Measurements from ENCODE around the gene PRKAB1. TPM values are rescaled to one million over a fixed set of nuclear protein-coding genes. Genes with fewer than 3 reads are reported as not detected.
A peak's percentile ranks its signal among the peaks of the same experiment; 100 is the strongest.
"Not testable (repeated sequence)": the region's sequence is repeated elsewhere in the genome, so short reads cannot be mapped to it uniquely, and the experiment has no call there.

Gene PRKAB1
- total RNA-seq, 1 donor from 2014 or later: 28.9 TPM

DNA sequence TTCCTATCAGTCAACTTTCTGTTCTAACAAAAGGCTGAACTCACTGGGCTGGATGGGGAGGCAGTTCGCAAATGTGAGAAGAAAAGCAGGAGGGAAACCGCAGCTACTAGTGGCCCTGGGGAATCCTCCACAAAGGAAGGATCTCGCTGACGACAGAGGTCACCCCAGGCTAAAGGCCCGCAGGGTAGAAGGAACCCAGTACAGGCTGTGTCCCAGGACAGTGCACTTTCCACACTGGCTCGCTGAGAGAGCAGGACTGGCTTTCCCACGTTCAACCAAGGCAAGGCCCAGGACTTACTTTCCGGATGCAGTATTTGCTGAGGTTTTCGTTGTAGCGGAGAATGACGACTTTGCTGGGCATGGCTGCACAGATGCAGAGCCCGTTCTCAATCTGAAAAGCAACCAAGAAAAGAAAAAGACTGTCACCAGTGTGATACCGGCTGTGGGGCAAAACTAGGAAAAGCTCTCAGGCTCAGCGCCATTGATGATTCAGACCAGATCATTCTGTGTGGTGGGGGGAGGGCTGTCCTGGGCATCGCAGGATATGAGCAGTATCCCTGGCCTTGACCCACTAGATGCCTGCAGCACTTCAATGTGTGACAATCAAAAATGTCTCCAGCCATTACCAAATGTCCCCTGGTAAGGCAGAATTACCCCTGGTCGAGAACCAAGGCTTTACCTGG, 36.3 kb downstream of the PRKAB1 start:
- DNase-seq (ENCODE audit: low read depth): no peak
- Histone ChIP-seq H3K36me3 (ENCODE audit: control insufficient read depth, insufficient read depth, low read length) (no peaks in the 10 kb centered on the region), H3K27me3 (ENCODE audit: control insufficient read depth, insufficient read depth, low read length) (no peaks in the 10 kb centered on the region), H3K4me3 (ENCODE audit: low read depth, low read length) (no peak overlapping the region)
- TF ChIP-seq, protein P1, sequence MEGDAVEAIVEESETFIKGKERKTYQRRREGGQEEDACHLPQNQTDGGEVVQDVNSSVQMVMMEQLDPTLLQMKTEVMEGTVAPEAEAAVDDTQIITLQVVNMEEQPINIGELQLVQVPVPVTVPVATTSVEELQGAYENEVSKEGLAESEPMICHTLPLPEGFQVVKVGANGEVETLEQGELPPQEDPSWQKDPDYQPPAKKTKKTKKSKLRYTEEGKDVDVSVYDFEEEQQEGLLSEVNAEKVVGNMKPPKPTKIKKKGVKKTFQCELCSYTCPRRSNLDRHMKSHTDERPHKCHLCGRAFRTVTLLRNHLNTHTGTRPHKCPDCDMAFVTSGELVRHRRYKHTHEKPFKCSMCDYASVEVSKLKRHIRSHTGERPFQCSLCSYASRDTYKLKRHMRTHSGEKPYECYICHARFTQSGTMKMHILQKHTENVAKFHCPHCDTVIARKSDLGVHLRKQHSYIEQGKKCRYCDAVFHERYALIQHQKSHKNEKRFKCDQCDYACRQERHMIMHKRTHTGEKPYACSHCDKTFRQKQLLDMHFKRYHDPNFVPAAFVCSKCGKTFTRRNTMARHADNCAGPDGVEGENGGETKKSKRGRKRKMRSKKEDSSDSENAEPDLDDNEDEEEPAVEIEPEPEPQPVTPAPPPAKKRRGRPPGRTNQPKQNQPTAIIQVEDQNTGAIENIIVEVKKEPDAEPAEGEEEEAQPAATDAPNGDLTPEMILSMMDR (IDR thresholded peaks at IDR 0.05; ENCODE audit: insufficient read depth, low read length, poor library complexity, severe bottlenecking): no peak

DNA sequence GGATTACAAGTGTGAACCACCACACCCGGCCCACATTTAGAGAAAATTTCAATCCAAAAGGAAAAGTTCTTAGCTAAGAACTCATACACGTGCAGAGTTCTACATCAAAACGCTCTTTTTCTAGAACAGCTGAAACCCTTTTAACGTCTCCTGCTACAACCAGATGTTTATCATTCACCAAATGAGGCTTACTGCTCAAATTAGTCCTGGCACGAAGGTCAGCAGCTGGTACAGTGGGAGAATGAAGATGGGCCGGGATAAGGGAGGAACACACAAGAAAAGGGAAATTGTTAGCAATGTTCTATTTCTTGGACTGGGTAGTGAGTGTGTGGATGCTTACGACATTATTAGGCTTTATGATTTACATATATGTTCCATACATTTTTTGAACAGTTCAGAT, 37.2 kb downstream of the PRKAB1 start:
- no peak overlapping the region for H3K4me3 ChIP-seq (ENCODE audit: low read depth, low read length)
- no peaks in the 10 kb centered on the region for H3K27me3 ChIP-seq (ENCODE audit: control insufficient read depth, insufficient read depth, low read length)
- H3K36me3 ChIP-seq (ENCODE audit: control insufficient read depth, insufficient read depth, low read length): peaks cover 2% of the 10 kb centered on the region
- TF ChIP-seq, protein P1 (IDR thresholded peaks at IDR 0.05; ENCODE audit: insufficient read depth, low read length, poor library complexity, severe bottlenecking): no peak
- no peak for DNase-seq (ENCODE audit: low read depth)

DNA sequence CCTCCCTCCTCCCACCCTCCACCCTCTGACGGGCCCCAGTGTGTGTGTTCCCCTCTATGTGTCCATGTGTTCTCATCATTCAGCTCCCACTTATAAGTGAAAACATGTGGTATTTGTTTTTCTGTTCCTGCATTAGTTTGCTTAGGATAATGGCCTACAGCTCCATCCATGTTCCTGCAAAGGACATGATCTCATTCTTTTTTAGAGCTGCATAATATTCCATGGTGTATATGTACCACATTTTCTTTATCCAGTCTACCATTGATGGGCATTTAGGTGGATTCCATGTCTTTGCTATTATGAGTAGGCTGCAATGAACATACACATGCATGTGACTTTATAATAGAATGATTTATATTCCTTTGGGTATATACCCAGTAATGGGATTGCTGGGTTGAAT, 38.5 kb downstream of the PRKAB1 start:
- H3K27me3 ChIP-seq (ENCODE audit: control insufficient read depth, insufficient read depth, low read length); H3K36me3 ChIP-seq (ENCODE audit: control insufficient read depth, insufficient read depth, low read length); DNase-seq (ENCODE audit: low read depth); H3K4me3 ChIP-seq (ENCODE audit: low read depth, low read length): not testable (repeated sequence)

DNA sequence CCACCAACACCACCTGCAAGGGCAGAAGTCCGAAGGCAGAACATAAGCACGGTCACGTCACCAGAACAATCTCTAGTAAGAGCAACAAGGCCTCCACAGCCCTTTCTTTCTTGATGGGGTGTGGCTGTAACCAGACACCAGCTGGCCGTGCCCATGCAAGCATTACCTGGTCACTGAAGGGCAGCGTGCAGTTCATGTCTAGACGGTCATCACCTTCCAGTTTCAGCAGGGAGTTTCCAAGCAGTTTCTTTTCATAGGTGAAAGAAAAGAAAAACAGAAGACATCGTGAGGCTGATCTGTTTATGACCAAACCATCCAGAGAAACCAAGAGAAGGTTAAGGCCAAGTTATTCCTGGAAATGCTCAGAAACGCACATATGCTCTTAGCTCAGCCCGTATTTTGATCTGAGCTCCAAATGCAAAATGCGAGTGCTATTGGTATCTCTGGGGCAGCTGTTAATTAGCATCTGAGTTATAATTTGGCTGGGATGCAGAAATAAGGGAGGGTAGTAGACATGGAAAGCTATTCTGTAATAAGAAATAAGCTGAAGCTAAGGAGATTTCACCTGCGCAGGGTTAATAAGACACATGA, 42.5 kb downstream of the PRKAB1 start:
- Histone ChIP-seq H3K4me3 (ENCODE audit: low read depth, low read length) (no peak overlapping the region), H3K27me3 (ENCODE audit: control insufficient read depth, insufficient read depth, low read length) (no peaks in the 10 kb centered on the region), H3K36me3 (ENCODE audit: control insufficient read depth, insufficient read depth, low read length) (peaks cover 4% of the 10 kb centered on the region)
- DNase-seq (ENCODE audit: low read depth): peak; percentile 67
- TF ChIP-seq, protein P1 (IDR thresholded peaks at IDR 0.05; ENCODE audit: insufficient read depth, low read length, poor library complexity, severe bottlenecking): no peak

DNA sequence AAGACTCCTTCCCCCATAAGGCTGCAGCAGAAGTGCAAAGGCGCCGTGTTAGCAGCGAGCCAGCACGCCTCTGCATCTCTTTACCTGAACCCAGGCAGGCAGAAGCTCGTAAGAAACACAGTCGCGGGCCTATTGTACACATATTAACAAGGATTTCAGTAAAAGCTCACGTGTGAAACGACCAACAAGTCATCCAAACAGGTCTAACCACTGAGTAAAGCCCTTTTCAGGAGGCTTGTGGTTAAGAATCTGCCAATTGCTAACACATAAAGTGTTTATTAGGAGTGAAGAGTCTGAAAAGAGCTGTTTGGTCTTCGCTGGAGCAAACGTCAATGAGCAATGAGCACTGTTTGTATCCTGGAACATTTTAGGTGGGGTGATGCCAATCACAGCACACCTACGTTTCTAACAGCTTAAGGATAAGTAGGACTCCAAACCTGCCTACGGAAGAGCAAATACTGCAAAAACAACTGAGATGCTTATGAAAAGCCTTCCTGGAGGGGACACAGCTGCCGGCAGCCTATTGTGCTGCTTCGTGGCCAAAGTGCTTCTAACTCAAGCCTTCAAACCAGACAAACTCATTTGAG, 43.1 kb downstream of the PRKAB1 start:
- TF ChIP-seq, protein P1 (IDR thresholded peaks at IDR 0.05; ENCODE audit: insufficient read depth, low read length, poor library complexity, severe bottlenecking): no peak
- no peak for DNase-seq (ENCODE audit: low read depth)
- Histone ChIP-seq H3K4me3 (ENCODE audit: low read depth, low read length) (no peak overlapping the region), H3K27me3 (ENCODE audit: control insufficient read depth, insufficient read depth, low read length) (no peaks in the 10 kb centered on the region), H3K36me3 (ENCODE audit: control insufficient read depth, insufficient read depth, low read length) (peaks cover 4% of the 10 kb centered on the region)

DNA sequence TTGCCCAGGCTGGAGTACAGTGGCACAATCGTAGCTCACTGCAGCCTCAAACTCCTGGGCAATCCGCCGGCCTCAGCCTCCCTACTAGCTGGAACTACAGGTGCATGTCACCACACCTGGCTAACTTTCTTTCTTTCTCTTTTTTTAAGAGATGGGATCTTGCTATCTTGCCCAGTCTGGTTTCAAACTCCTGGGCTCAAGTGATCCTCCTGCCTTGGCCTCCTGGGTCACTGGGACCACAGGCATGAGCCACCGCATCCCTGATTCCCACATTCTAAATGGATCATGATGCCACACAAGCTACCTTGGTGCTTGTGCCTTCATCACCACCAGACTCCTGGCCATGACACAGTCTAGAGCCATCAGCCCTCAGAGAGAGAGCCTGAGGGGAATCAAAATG, 43.8 kb downstream of the PRKAB1 start:
- peaks cover 4% of the 10 kb centered on the region for H3K36me3 ChIP-seq (ENCODE audit: control insufficient read depth, insufficient read depth, low read length)
- H3K4me3 ChIP-seq (ENCODE audit: low read depth, low read length): no peak overlapping the region
- TF ChIP-seq, protein P1 (IDR thresholded peaks at IDR 0.05; ENCODE audit: insufficient read depth, low read length, poor library complexity, severe bottlenecking): no peak
- DNase-seq (ENCODE audit: low read depth): no peak
- no peaks in the 10 kb centered on the region for H3K27me3 ChIP-seq (ENCODE audit: control insufficient read depth, insufficient read depth, low read length)

All from kidney epithelial cell (primary cell).